ENCODE results near the gene PLOD1.

The PLOD1 gene

GRCh38 chr1:11979851-11980675 lies 45.5 kb downstream of the PLOD1 start, which contains the start of gene MFN2:
Gene MFN2, plus strand, starts transcription at chr1:11980444. Its CDS starts 8,725 bp downstream, at chr1:11989169.
- peak; percentile 87 for DNase-seq

GRCh38 chr1:11980676-11980972 lies 46.1 kb downstream of the PLOD1 start:
- DNase-seq: no peak

- DNase-seq: no peak
These were observed 47.0 kb downstream of the PLOD1 start for GRCh38 chr1:11981378-11982009.

- DNase-seq: no peak
These were observed 47.5 kb downstream of the PLOD1 start for GRCh38 chr1:11982010-11982392.

- no peak for DNase-seq
These were observed 49.6 kb downstream of the PLOD1 start for GRCh38 chr1:11984121-11984520.

- no peak for DNase-seq
These were observed 50.1 kb downstream of the PLOD1 start for GRCh38 chr1:11984576-11984975.

- no peak for DNase-seq
These were observed 50.7 kb downstream of the PLOD1 start for GRCh38 chr1:11985171-11985570.

GRCh38 chr1:11985851-11986250 lies 51.3 kb downstream of the PLOD1 start:
- no peak for DNase-seq

GRCh38 chr1:11989669-11990068 lies 55.2 kb downstream of the PLOD1 start:
- DNase-seq: no peak

GRCh38 chr1:11990303-11991032 lies 56.0 kb downstream of the PLOD1 start:
- no peak for DNase-seq

- DNase-seq: no peak
These were observed 57.6 kb downstream of the PLOD1 start for GRCh38 chr1:11991969-11992676.

- DNase-seq: no peak
These were observed 62.7 kb downstream of the PLOD1 start for GRCh38 chr1:11997081-11997850.

GRCh38 chr1:11998636-11999035 lies 64.1 kb downstream of the PLOD1 start:
- DNase-seq: no peak

- DNase-seq: no peak
These were observed 64.7 kb downstream of the PLOD1 start for GRCh38 chr1:11999236-11999635.

- DNase-seq: no peak
These were observed 66.9 kb downstream of the PLOD1 start for GRCh38 chr1:12001249-12001917.

GRCh38 chr1:12001996-12002493 lies 67.5 kb downstream of the PLOD1 start:
- DNase-seq: no peak

GRCh38 chr1:12003762-12004161 lies 69.2 kb downstream of the PLOD1 start:
- no peak for DNase-seq

- DNase-seq: no peak
These were observed 71.1 kb downstream of the PLOD1 start for GRCh38 chr1:12005488-12006166.

- no peak for DNase-seq
These were observed 71.8 kb downstream of the PLOD1 start for GRCh38 chr1:12006167-12006921.

GRCh38 chr1:12007204-12007603 lies 72.7 kb downstream of the PLOD1 start:
- no peak for DNase-seq
